GM21825 (cell line): Measurements from ENCODE around the gene MAP3K7CL.

Source experiments
- ATAC-seq: cut with Tn5 transposase; IDR thresholded peaks from one replicate; pipeline ENCODE4 v1.9.1; 2021; ENCODE audit warnings: mild to moderate bottlenecking, moderate library complexity; ENCODE audit not compliant: unreplicated experiment

MAP3K7CL gene

GRCh38 chr21:29193901-29194300, 63.5 kb downstream of the MAP3K7CL start:
- no peak for ATAC-seq

- no peak for ATAC-seq
Measured at GRCh38 chr21:29194342-29194741, 63.9 kb downstream of the MAP3K7CL start.

GRCh38 chr21:29194847-29195246, 64.4 kb downstream of the MAP3K7CL start:
- ATAC-seq, result no peak

GRCh38 chr21:29195981-29196669, 65.7 kb downstream of the MAP3K7CL start:
- ATAC-seq, result peak; percentile 95

GRCh38 chr21:29196670-29197191, 66.3 kb downstream of the MAP3K7CL start:
- no peak for ATAC-seq

GRCh38 chr21:29201186-29201585, 70.7 kb downstream of the MAP3K7CL start:
- no peak for ATAC-seq

- ATAC-seq, result no peak
Measured at GRCh38 chr21:29205009-29205408, 74.6 kb downstream of the MAP3K7CL start.

- no peak for ATAC-seq
Measured at GRCh38 chr21:29205988-29206387, 75.5 kb downstream of the MAP3K7CL start.

- ATAC-seq, result no peak
Measured at GRCh38 chr21:29206445-29206844, 76.0 kb downstream of the MAP3K7CL start.

GRCh38 chr21:29207201-29207600, 76.8 kb downstream of the MAP3K7CL start:
- no peak for ATAC-seq

GRCh38 chr21:29208044-29208681, 77.7 kb downstream of the MAP3K7CL start:
- no peak for ATAC-seq

- no peak for ATAC-seq
Measured at GRCh38 chr21:29208682-29209059, 78.2 kb downstream of the MAP3K7CL start.

GRCh38 chr21:29209696-29210095, 79.3 kb downstream of the MAP3K7CL start:
- ATAC-seq, result no peak

GRCh38 chr21:29211205-29211604, 80.8 kb downstream of the MAP3K7CL start:
- ATAC-seq, result no peak

GRCh38 chr21:29212446-29212845, 82.0 kb downstream of the MAP3K7CL start:
- ATAC-seq, result no peak

GRCh38 chr21:29213513-29214385, 83.3 kb downstream of the MAP3K7CL start:
- ATAC-seq, result no peak

GRCh38 chr21:29215709-29216108, 85.3 kb downstream of the MAP3K7CL start:
- ATAC-seq, result no peak

- ATAC-seq, result no peak
Measured at GRCh38 chr21:29217818-29218291, 87.4 kb downstream of the MAP3K7CL start.

GRCh38 chr21:29218749-29219148, 88.3 kb downstream of the MAP3K7CL start:
- ATAC-seq, result no peak

GRCh38 chr21:29219165-29219770, 88.8 kb downstream of the MAP3K7CL start:
- ATAC-seq, result no peak

- no peak for ATAC-seq
Measured at GRCh38 chr21:29221253-29221744, 90.9 kb downstream of the MAP3K7CL start.
